Measurements from ENCODE around the gene LSM7. TPM values are rescaled to one million over a fixed set of nuclear protein-coding genes. Genes with fewer than 3 reads are reported as not detected.

Gene LSM7
- total and polyA plus RNA-seq, 5 donors from 2014 or later: 83.9 to 187 (median 162) TPM

GRCh38 chr19:2358548-2359173 lies 30.3 kb upstream of the LSM7 start:
- DNase-seq: no peak
- no peaks in the 10 kb centered on the region for H3K9me3 Mint-ChIP-seq
- Histone ChIP-seq H3K27ac (ENCODE audit: insufficient read depth, low read length, poor library complexity, severe bottlenecking) (no peak overlapping the region), H3K36me3 (ENCODE audit: control insufficient read depth, insufficient read depth, low read length) (no peaks in the 10 kb centered on the region), H3K4me1 (ENCODE audit: control insufficient read depth, insufficient read depth, low read length, poor library complexity, severe bottlenecking) (no peaks in the 10 kb centered on the region), H3K27me3 (ENCODE audit: control insufficient read depth, insufficient read depth, low read length) (peaks cover 9% of the 10 kb centered on the region), H3K4me3 (ENCODE audit: low read depth, low read length) (no peak overlapping the region), H3K9me3 (ENCODE audit: control insufficient read depth in 2 of 2, low read length in 2 of 2) (no peaks in the 10 kb centered on the region)
- peaks cover 6% of the 10 kb centered on the region for H3K27me3 Mint-ChIP-seq
- no peak overlapping the region for H3K27ac Mint-ChIP-seq
- no peaks in the 10 kb centered on the region for H3K36me3 Mint-ChIP-seq
- no peak for ATAC-seq (ENCODE audit: low read depth in 2 of 2)
- peaks cover 0 to 5% (median 2%) of the 10 kb centered on the region in 4 donors for H3K4me1 Mint-ChIP-seq
- no peak overlapping the region for H3K4me3 Mint-ChIP-seq

GRCh38 chr19:2357279-2358206 lies 29.2 kb upstream of the LSM7 start:
- no peak overlapping the region for H3K4me3 ChIP-seq (ENCODE audit: low read depth, low read length)
- no peak for ATAC-seq (ENCODE audit: low read depth in 2 of 2)
- no peak overlapping the region for H3K27ac ChIP-seq (ENCODE audit: insufficient read depth, low read length, poor library complexity, severe bottlenecking)
- Mint-ChIP-seq H3K27ac (peak overlapping the region in 1 of 3 donors; percentile 56), H3K9me3 (no peaks in the 10 kb centered on the region), H3K36me3 (no peaks in the 10 kb centered on the region), H3K4me3 (no peak overlapping the region), H3K27me3 (peaks cover 6% of the 10 kb centered on the region), H3K4me1 (peaks cover 0 to 5% (median 2%) of the 10 kb centered on the region in 4 donors)
- H3K4me1 ChIP-seq (ENCODE audit: control insufficient read depth, insufficient read depth, low read length, poor library complexity, severe bottlenecking): no peaks in the 10 kb centered on the region
- peaks cover 8% of the 10 kb centered on the region for H3K27me3 ChIP-seq (ENCODE audit: control insufficient read depth, insufficient read depth, low read length)
- H3K36me3 ChIP-seq (ENCODE audit: control insufficient read depth, insufficient read depth, low read length): no peaks in the 10 kb centered on the region
- H3K9me3 ChIP-seq (ENCODE audit: control insufficient read depth in 2 of 2, low read length in 2 of 2): no peaks in the 10 kb centered on the region
- DNase-seq: no peak

DNA sequence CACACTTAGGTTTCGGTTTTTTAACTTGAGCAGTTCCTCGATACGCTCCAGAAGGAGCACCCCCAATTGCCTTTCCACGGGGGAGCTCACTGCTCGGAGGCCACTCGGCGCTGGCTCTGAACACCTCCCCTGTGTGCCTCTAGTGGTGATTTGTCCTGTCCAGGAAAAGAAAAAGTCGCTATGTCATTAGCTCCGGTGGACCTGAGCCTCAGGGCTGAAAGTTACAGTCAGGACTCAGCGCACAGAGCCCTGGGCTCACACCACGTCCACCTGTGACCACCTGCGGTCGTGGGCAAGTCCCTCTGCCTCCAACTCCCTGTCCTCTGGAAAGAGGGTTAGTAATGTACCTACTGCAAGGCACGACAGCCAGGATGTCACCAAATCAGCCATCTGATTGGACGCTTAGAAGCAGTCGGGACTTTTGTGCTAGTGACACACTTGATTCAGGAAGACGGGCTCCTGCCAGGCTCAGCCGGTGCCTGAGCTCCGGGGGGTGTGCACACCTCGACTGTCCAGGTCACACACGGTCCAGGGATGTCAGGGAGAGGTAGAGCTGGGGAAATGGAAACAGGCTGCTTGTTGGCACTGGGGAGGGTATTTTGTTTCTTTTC lies 27.8 kb upstream of the LSM7 start:
- no peaks in the 10 kb centered on the region for H3K9me3 Mint-ChIP-seq
- peaks cover 0 to 5% (median 2%) of the 10 kb centered on the region in 4 donors for H3K4me1 Mint-ChIP-seq
- H3K9me3 ChIP-seq (ENCODE audit: control insufficient read depth in 2 of 2, low read length in 2 of 2): no peaks in the 10 kb centered on the region
- no peaks in the 10 kb centered on the region for H3K27me3 ChIP-seq (ENCODE audit: control insufficient read depth, insufficient read depth, low read length)
- ATAC-seq (ENCODE audit: low read depth in 2 of 2) (no peak), DNase-seq (no peak)
- no peak overlapping the region for H3K27ac ChIP-seq (ENCODE audit: insufficient read depth, low read length, poor library complexity, severe bottlenecking)
- no peaks in the 10 kb centered on the region for H3K36me3 ChIP-seq (ENCODE audit: control insufficient read depth, insufficient read depth, low read length)
- H3K27ac Mint-ChIP-seq: no peak overlapping the region
- H3K27me3 Mint-ChIP-seq: peaks cover 6% of the 10 kb centered on the region
- H3K4me1 ChIP-seq (ENCODE audit: control insufficient read depth, insufficient read depth, low read length, poor library complexity, severe bottlenecking): no peaks in the 10 kb centered on the region
- H3K4me3 Mint-ChIP-seq: no peak overlapping the region
- no peak overlapping the region for H3K4me3 ChIP-seq (ENCODE audit: low read depth, low read length)
- H3K36me3 Mint-ChIP-seq: no peaks in the 10 kb centered on the region

- peaks cover 2% of the 10 kb centered on the region for H3K27me3 Mint-ChIP-seq
- ATAC-seq (ENCODE audit: low read depth in 2 of 2) (no peak), DNase-seq (no peak)
- H3K27ac Mint-ChIP-seq: no peak overlapping the region
- H3K36me3 Mint-ChIP-seq: no peaks in the 10 kb centered on the region
- Histone ChIP-seq H3K27ac (ENCODE audit: insufficient read depth, low read length, poor library complexity, severe bottlenecking) (no peak overlapping the region), H3K27me3 (ENCODE audit: control insufficient read depth, insufficient read depth, low read length) (no peaks in the 10 kb centered on the region), H3K4me3 (ENCODE audit: low read depth, low read length) (no peak overlapping the region), H3K9me3 (ENCODE audit: control insufficient read depth in 2 of 2, low read length in 2 of 2) (no peaks in the 10 kb centered on the region), H3K36me3 (ENCODE audit: control insufficient read depth, insufficient read depth, low read length) (no peaks in the 10 kb centered on the region), H3K4me1 (ENCODE audit: control insufficient read depth, insufficient read depth, low read length, poor library complexity, severe bottlenecking) (no peaks in the 10 kb centered on the region)
- no peak overlapping the region for H3K4me3 Mint-ChIP-seq
- H3K4me1 Mint-ChIP-seq: peaks cover 0 to 1% (median under 1%) of the 10 kb centered on the region in 4 donors
- no peaks in the 10 kb centered on the region for H3K9me3 Mint-ChIP-seq
Measured at GRCh38 chr19:2355168-2356035, 27.0 kb upstream of the LSM7 start.

DNA sequence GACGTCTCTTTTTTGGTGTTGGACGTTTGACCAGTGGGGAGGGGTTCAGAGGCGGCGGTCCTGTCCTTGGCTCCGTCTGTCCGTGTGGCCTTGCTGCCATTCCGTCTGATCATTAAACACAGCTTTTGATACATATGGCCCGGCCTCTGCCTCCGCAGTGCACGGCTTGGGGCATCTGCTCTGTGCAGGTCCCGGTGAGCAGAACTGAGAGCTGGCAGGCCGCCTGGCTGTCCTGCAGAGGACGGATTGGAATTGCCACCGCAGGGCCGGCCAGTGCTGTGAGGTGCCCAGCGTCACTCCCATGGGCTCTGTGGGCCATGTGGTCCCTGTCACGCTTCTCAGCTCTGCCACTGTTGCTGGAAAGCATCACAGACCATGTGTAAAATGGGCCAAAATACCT lies 26.3 kb upstream of the LSM7 start:
- no peak for DNase-seq
- no peak overlapping the region for H3K4me3 Mint-ChIP-seq
- Histone ChIP-seq H3K4me3 (ENCODE audit: low read depth, low read length) (no peak overlapping the region), H3K9me3 (ENCODE audit: control insufficient read depth in 2 of 2, low read length in 2 of 2) (no peaks in the 10 kb centered on the region), H3K4me1 (ENCODE audit: control insufficient read depth, insufficient read depth, low read length, poor library complexity, severe bottlenecking) (no peaks in the 10 kb centered on the region), H3K27me3 (ENCODE audit: control insufficient read depth, insufficient read depth, low read length) (no peaks in the 10 kb centered on the region), H3K27ac (ENCODE audit: insufficient read depth, low read length, poor library complexity, severe bottlenecking) (no peak overlapping the region), H3K36me3 (ENCODE audit: control insufficient read depth, insufficient read depth, low read length) (no peaks in the 10 kb centered on the region)
- no peak for ATAC-seq (ENCODE audit: low read depth in 2 of 2)
- no peaks in the 10 kb centered on the region for H3K4me1 Mint-ChIP-seq
- H3K27ac Mint-ChIP-seq: no peak overlapping the region
- H3K9me3 Mint-ChIP-seq: no peaks in the 10 kb centered on the region
- no peaks in the 10 kb centered on the region for H3K36me3 Mint-ChIP-seq
- H3K27me3 Mint-ChIP-seq: no peaks in the 10 kb centered on the region

GRCh38 chr19:2353887-2354592 lies 25.7 kb upstream of the LSM7 start:
- Histone ChIP-seq H3K36me3 (ENCODE audit: control insufficient read depth, insufficient read depth, low read length) (no peaks in the 10 kb centered on the region), H3K9me3 (ENCODE audit: control insufficient read depth in 2 of 2, low read length in 2 of 2) (no peaks in the 10 kb centered on the region), H3K27ac (ENCODE audit: insufficient read depth, low read length, poor library complexity, severe bottlenecking) (no peak overlapping the region), H3K4me1 (ENCODE audit: control insufficient read depth, insufficient read depth, low read length, poor library complexity, severe bottlenecking) (no peaks in the 10 kb centered on the region), H3K27me3 (ENCODE audit: control insufficient read depth, insufficient read depth, low read length) (no peaks in the 10 kb centered on the region), H3K4me3 (ENCODE audit: low read depth, low read length) (no peak overlapping the region)
- no peak for ATAC-seq (ENCODE audit: low read depth in 2 of 2)
- Mint-ChIP-seq H3K27ac (no peak overlapping the region), H3K9me3 (no peaks in the 10 kb centered on the region), H3K4me3 (no peak overlapping the region), H3K27me3 (no peaks in the 10 kb centered on the region), H3K4me1 (no peaks in the 10 kb centered on the region), H3K36me3 (no peaks in the 10 kb centered on the region)
- no peak for DNase-seq

All from CD4-positive, CD25-positive, alpha-beta regulatory T cell (primary cell).